Measurements from ENCODE around the gene ART5.

DNA sequence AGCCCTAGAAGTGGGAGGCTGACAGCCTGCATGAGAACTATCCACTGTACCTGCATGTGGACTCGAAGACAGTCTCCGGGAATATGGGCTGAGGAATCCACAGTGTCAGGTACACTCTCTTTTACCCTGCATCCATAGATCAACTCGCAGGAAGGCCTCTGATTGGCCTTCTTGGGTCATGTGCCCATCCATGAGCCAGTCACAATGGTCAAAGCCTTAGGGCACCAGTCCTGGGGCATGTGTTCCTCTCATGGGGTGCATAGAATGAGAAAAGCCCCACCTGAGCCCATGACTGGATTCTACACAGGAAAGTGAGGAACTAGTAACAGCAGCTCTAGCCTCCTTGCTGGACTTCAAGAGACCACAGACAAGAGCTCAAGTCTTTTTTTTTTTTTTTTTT is 13.8 kb upstream of the ART5 start:
- no peak for TF ChIP-seq TCF7 (IDR thresholded peaks at IDR 0.05; ENCODE audit: borderline replicate concordance)
- no peak for TF ChIP-seq PYGO2 (tag; IDR thresholded peaks at IDR 0.05)
- no peak for TF ChIP-seq POLR2AphosphoS5 (IDR thresholded peaks at IDR 0.05; ENCODE audit: control insufficient read depth, insufficient read depth, low read depth, low read length)
- no peak for TF ChIP-seq THRAP3 (IDR thresholded peaks at IDR 0.05; ENCODE audit: borderline replicate concordance)
- TF ChIP-seq FOS (IDR thresholded peaks at IDR 0.05; ENCODE audit: extremely low read depth, insufficient read length) = no peak
- TF ChIP-seq, protein P1, sequence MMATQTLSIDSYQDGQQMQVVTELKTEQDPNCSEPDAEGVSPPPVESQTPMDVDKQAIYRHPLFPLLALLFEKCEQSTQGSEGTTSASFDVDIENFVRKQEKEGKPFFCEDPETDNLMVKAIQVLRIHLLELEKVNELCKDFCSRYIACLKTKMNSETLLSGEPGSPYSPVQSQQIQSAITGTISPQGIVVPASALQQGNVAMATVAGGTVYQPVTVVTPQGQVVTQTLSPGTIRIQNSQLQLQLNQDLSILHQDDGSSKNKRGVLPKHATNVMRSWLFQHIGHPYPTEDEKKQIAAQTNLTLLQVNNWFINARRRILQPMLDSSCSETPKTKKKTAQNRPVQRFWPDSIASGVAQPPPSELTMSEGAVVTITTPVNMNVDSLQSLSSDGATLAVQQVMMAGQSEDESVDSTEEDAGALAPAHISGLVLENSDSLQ (IDR thresholded peaks at IDR 0.05) = no peak
- no peak for TF ChIP-seq POLR2G (IDR thresholded peaks at IDR 0.05; ENCODE audit: low read depth, low read length)
- no peak for TF ChIP-seq NR4A1 (CRISPR knock-in tag; IDR thresholded peaks at IDR 0.05)
- no peak for TF ChIP-seq NR4A1 (tag; IDR thresholded peaks at IDR 0.05)
- no peak for TF ChIP-seq MYC (IDR thresholded peaks at IDR 0.05; ENCODE audit: low read depth, low read length)
- TF ChIP-seq MYC (CRISPR knock-in tag; IDR thresholded peaks at IDR 0.05; ENCODE audit: borderline replicate concordance, low read depth) = no peak
